Activated T-helper 17 cell treated with anti-CD3 and anti-CD28 coated beads, Interleukin-2, amount 50 U/mL, for 72 hours (primary cell): ENCODE measurements around the gene SLCO2A1. TPM values are rescaled to one million over a fixed set of nuclear protein-coding genes. Genes with fewer than 3 reads are reported as not detected.

Source experiments
- total RNA-seq, 2 donors: library from RNA; stranded (reverse); gene quantifications; one replicate each; pipeline ENCODE4 v1.2.3, GENCODE V29; 2022

The SLCO2A1 gene
- total RNA-seq, 2 donors from 2014 or later: not detected

Other genes with a start within 250 kb of the SLCO2A1 start
- gene SRPRB, start 224.1 kb downstream of the SLCO2A1 start, total RNA-seq: 10 to 100 TPM; 26.2 to 80.6 TPM
- gene RAB6B, start 134.0 kb downstream of the SLCO2A1 start, total RNA-seq: 1 to 10 TPM in 1 of 2 donors, under 1 TPM in 1; 0.19 to 3.1 TPM
- gene RYK, start 220.9 kb upstream of the SLCO2A1 start, total RNA-seq: 10 to 100 TPM in 1 of 2 donors, 1 to 10 TPM in 1; 8.6 to 18.1 TPM